ENCODE data around the gene GALNT1.
A peak's percentile ranks its signal among the peaks of the same experiment; 100 is the strongest.
"Not testable (repeated sequence)": the region's sequence is repeated elsewhere in the genome, so short reads cannot be mapped to it uniquely, and the experiment has no call there.

The GALNT1 gene

GRCh38 chr18:35566019-35566418, 15.5 kb upstream of the GALNT1 start:
- FAIRE-seq: no peak
- DNase-seq (ENCODE audit: insufficient read length, low spot score): no peak
- TF ChIP-seq POLR2AphosphoS5 (IDR thresholded peaks at IDR 0.05; ENCODE audit: low read depth, low read length): no peak
- no peak for TF ChIP-seq SPI1 (IDR thresholded peaks at IDR 0.05; ENCODE audit: low read depth, low read length)
- no peak for TF ChIP-seq POU2F2 (IDR thresholded peaks at IDR 0.05; ENCODE audit: low read depth, low read length)
- no peak for TF ChIP-seq PAX5 (IDR thresholded peaks at IDR 0.05; ENCODE audit: insufficient read depth, low read length, severe bottlenecking)
- TF ChIP-seq POLR2A (IDR thresholded peaks at IDR 0.05; ENCODE audit: low read depth, low read length): no peak
- no peak for TF ChIP-seq TAF1 (IDR thresholded peaks at IDR 0.05; ENCODE audit: low read depth, low read length)

- no peak for TF ChIP-seq SPI1 (IDR thresholded peaks at IDR 0.05; ENCODE audit: low read depth, low read length)
- no peak for TF ChIP-seq POLR2AphosphoS5 (IDR thresholded peaks at IDR 0.05; ENCODE audit: low read depth, low read length)
- no peak for TF ChIP-seq TAF1 (IDR thresholded peaks at IDR 0.05; ENCODE audit: low read depth, low read length)
- no peak for TF ChIP-seq POU2F2 (IDR thresholded peaks at IDR 0.05; ENCODE audit: low read depth, low read length)
- no peak for TF ChIP-seq PAX5 (IDR thresholded peaks at IDR 0.05; ENCODE audit: insufficient read depth, low read length, severe bottlenecking)
- TF ChIP-seq POLR2A (IDR thresholded peaks at IDR 0.05; ENCODE audit: low read depth, low read length): no peak
- FAIRE-seq (no peak), DNase-seq (ENCODE audit: insufficient read length, low spot score) (no peak)
Measured at GRCh38 chr18:35570182-35570581, 11.4 kb upstream of the GALNT1 start.

GRCh38 chr18:35571138-35571537, 10.4 kb upstream of the GALNT1 start:
- DNase-seq (ENCODE audit: insufficient read length, low spot score): no peak
- no peak for FAIRE-seq
- TF ChIP-seq POLR2A (IDR thresholded peaks at IDR 0.05; ENCODE audit: low read depth, low read length) (no peak), TAF1 (IDR thresholded peaks at IDR 0.05; ENCODE audit: low read depth, low read length) (no peak), POLR2AphosphoS5 (IDR thresholded peaks at IDR 0.05; ENCODE audit: low read depth, low read length) (no peak), POU2F2 (IDR thresholded peaks at IDR 0.05; ENCODE audit: low read depth, low read length) (no peak), SPI1 (IDR thresholded peaks at IDR 0.05; ENCODE audit: low read depth, low read length) (no peak), PAX5 (IDR thresholded peaks at IDR 0.05; ENCODE audit: insufficient read depth, low read length, severe bottlenecking) (no peak)

GRCh38 chr18:35572644-35573043, 8.9 kb upstream of the GALNT1 start:
- no peak for DNase-seq (ENCODE audit: insufficient read length, low spot score)
- no peak for TF ChIP-seq POLR2AphosphoS5 (IDR thresholded peaks at IDR 0.05; ENCODE audit: low read depth, low read length)
- FAIRE-seq: peak; percentile 35

GRCh38 chr18:35573531-35573930, 8.0 kb upstream of the GALNT1 start:
- DNase-seq (ENCODE audit: insufficient read length, low spot score) (no peak), FAIRE-seq (peak; percentile 78)
- TF ChIP-seq POLR2AphosphoS5 (IDR thresholded peaks at IDR 0.05; ENCODE audit: low read depth, low read length) (no peak), PAX5 (IDR thresholded peaks at IDR 0.05; ENCODE audit: insufficient read depth, low read length, severe bottlenecking) (no peak), TAF1 (IDR thresholded peaks at IDR 0.05; ENCODE audit: low read depth, low read length) (no peak), POLR2A (IDR thresholded peaks at IDR 0.05; ENCODE audit: low read depth, low read length) (no peak), SPI1 (IDR thresholded peaks at IDR 0.05; ENCODE audit: low read depth, low read length) (no peak), POU2F2 (IDR thresholded peaks at IDR 0.05; ENCODE audit: low read depth, low read length) (no peak)

- not testable (repeated sequence) for FAIRE-seq; DNase-seq (ENCODE audit: insufficient read length, low spot score)
Measured at GRCh38 chr18:35576240-35576845, 5.2 kb upstream of the GALNT1 start.

- TF ChIP-seq POU2F2 (IDR thresholded peaks at IDR 0.05; ENCODE audit: low read depth, low read length) (no peak; the same call in 1 of the 2 replicates), SPI1 (IDR thresholded peaks at IDR 0.05; ENCODE audit: low read depth, low read length) (peak; percentile 81)
- peak; percentile 86 for FAIRE-seq
- no peak for DNase-seq (ENCODE audit: insufficient read length, low spot score)
Measured at GRCh38 chr18:35577045-35577848, 4.3 kb upstream of the GALNT1 start.

DNA sequence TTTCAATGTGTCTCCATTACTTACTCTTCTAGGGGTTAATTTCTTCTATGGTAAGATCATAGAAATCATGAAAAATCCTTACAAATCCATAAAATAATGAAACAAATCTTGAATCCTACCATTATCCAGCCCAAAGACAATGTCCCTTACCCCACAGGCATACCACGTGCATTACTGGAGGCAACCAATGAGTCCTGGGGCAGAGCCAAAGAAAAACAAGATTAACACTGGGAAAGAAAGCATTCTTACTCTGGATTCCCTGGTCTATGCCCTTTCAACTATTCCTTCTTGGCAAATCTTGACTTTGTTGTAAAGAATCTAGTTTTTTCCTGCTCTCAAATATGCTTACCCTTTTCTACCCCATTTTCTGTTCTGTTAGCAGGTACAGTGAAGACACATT, 3.1 kb upstream of the GALNT1 start:
- FAIRE-seq (no peak), DNase-seq (ENCODE audit: insufficient read length, low spot score) (no peak)
- TF ChIP-seq SPI1 (IDR thresholded peaks at IDR 0.05; ENCODE audit: low read depth, low read length) (no peak), POLR2AphosphoS5 (IDR thresholded peaks at IDR 0.05; ENCODE audit: low read depth, low read length) (no peak), POU2F2 (IDR thresholded peaks at IDR 0.05; ENCODE audit: low read depth, low read length) (no peak), TAF1 (IDR thresholded peaks at IDR 0.05; ENCODE audit: low read depth, low read length) (no peak)

GRCh38 chr18:35578936-35579335, 2.6 kb upstream of the GALNT1 start:
- FAIRE-seq: no peak
- DNase-seq (ENCODE audit: insufficient read length, low spot score): no peak
- TF ChIP-seq POU2F2 (IDR thresholded peaks at IDR 0.05; ENCODE audit: low read depth, low read length) (no peak), SPI1 (IDR thresholded peaks at IDR 0.05; ENCODE audit: low read depth, low read length) (no peak), TAF1 (IDR thresholded peaks at IDR 0.05; ENCODE audit: low read depth, low read length) (no peak), PAX5 (IDR thresholded peaks at IDR 0.05; ENCODE audit: insufficient read depth, low read length, severe bottlenecking) (no peak), POLR2A (IDR thresholded peaks at IDR 0.05; ENCODE audit: low read depth, low read length) (no peak), POLR2AphosphoS5 (IDR thresholded peaks at IDR 0.05; ENCODE audit: low read depth, low read length) (no peak)

DNA sequence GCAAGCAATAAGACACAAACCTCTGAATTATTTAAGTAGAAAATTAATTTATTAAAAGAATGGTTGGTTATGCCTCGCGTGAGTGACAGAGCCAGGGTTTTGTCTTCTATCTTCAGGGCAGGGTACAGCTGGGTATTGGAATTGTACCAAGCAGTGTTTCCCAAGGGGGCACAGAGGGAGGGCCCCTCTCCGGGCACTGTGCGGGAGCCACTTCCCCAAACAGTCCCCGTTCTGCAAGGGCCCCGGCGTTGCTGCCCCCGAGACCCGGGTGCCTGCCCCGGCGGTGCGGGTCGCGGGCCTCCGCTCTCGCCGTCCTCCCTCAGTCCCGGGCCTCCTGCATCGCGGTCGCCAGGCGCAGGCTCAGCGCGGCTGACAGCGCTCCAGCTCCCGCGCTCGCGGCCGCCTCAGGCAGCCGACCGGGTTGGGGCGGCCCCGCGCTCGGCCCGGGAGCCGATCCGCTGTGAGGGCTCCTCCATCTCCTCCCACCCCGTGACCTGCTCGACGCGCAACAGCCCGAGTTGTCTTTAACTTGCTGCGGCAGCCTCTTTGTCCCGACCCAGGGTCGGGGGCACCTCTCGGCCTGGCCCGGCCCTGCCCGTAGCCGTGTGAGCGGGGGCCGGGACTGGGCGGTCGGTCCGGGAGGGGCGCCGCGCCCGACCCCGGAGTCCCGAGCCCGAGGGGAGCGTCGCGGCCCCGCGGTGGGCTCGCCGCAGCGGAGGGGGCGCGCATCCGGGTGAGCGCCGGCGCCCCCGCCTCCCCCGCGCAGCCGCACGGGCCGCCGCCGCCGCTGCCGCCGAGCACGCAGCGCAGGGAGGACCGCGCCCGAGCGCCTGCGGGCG, 620 bp upstream of the GALNT1 start:
- peak; percentile 20 for FAIRE-seq
- TF ChIP-seq POU2F2 (IDR thresholded peaks at IDR 0.05; ENCODE audit: low read depth, low read length): no peak
- TF ChIP-seq POLR2AphosphoS5 (IDR thresholded peaks at IDR 0.05; ENCODE audit: low read depth, low read length): no peak
- TF ChIP-seq TAF1 (IDR thresholded peaks at IDR 0.05; ENCODE audit: low read depth, low read length): no peak
- no peak for TF ChIP-seq PAX5 (IDR thresholded peaks at IDR 0.05; ENCODE audit: insufficient read depth, low read length, severe bottlenecking)
- peak; percentile 44 for TF ChIP-seq SPI1 (IDR thresholded peaks at IDR 0.05; ENCODE audit: low read depth, low read length)
- TF ChIP-seq POLR2A (IDR thresholded peaks at IDR 0.05; ENCODE audit: low read depth, low read length): no peak
- peak; percentile 49 for DNase-seq (ENCODE audit: insufficient read length, low spot score)

Data from GM12891 (cell line).